ENCODE measurements around the gene AOPEP. TPM values are rescaled to one million over a fixed set of nuclear protein-coding genes. Genes with fewer than 3 reads are reported as not detected.
"Not testable (repeated sequence)": the region's sequence is repeated elsewhere in the genome, so short reads cannot be mapped to it uniquely, and the experiment has no call there.

AOPEP gene
- total and polyA plus RNA-seq, 3 donors from 2014 or later, result 31.4 to 95.0 (median 80.4) TPM

DNA sequence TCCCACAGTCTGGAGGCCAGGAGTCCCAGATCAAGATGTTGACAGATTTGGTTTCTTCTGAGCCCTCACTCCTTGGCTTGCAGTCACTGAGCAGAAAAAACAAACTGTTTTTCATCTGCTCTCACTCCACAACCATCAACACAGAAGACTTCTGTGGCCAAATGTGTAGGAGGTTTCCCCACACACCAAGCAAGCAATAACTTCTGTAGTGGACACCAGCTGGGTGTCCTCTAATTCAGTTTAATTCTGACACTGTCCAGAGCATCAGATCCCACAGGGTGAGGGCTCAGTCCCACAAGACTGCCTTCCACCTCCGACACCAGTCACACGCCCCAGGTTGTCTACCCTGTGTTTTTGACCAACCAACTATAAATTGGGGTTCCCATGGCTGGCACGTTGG lies 209.9 kb downstream of the AOPEP start:
- Histone ChIP-seq H3K4me3 (no peak overlapping the region), H3K27me3 (no peaks in the 10 kb centered on the region), H3K27ac (no peak overlapping the region), H3K9me3 (no peaks in the 10 kb centered on the region), H3K4me1 (peaks cover 3% of the 10 kb centered on the region), H3K36me3 (ENCODE audit: low read depth, missing control alignments) (no peaks in the 10 kb centered on the region)
- WGBS, 2 donors, result 89 to 96% methylated on average over 3 of the region's 3 CpGs
- TF ChIP-seq POLR2A (IDR thresholded peaks at IDR 0.05), result no peak
- TF ChIP-seq, protein P1, sequence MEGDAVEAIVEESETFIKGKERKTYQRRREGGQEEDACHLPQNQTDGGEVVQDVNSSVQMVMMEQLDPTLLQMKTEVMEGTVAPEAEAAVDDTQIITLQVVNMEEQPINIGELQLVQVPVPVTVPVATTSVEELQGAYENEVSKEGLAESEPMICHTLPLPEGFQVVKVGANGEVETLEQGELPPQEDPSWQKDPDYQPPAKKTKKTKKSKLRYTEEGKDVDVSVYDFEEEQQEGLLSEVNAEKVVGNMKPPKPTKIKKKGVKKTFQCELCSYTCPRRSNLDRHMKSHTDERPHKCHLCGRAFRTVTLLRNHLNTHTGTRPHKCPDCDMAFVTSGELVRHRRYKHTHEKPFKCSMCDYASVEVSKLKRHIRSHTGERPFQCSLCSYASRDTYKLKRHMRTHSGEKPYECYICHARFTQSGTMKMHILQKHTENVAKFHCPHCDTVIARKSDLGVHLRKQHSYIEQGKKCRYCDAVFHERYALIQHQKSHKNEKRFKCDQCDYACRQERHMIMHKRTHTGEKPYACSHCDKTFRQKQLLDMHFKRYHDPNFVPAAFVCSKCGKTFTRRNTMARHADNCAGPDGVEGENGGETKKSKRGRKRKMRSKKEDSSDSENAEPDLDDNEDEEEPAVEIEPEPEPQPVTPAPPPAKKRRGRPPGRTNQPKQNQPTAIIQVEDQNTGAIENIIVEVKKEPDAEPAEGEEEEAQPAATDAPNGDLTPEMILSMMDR (IDR thresholded peaks at IDR 0.05), result no peak
- intact Hi-C loops (cut with DNase I; ENCODE audit: low total_unique reads), result no loop called here
- DNase-seq, result no peak

DNA sequence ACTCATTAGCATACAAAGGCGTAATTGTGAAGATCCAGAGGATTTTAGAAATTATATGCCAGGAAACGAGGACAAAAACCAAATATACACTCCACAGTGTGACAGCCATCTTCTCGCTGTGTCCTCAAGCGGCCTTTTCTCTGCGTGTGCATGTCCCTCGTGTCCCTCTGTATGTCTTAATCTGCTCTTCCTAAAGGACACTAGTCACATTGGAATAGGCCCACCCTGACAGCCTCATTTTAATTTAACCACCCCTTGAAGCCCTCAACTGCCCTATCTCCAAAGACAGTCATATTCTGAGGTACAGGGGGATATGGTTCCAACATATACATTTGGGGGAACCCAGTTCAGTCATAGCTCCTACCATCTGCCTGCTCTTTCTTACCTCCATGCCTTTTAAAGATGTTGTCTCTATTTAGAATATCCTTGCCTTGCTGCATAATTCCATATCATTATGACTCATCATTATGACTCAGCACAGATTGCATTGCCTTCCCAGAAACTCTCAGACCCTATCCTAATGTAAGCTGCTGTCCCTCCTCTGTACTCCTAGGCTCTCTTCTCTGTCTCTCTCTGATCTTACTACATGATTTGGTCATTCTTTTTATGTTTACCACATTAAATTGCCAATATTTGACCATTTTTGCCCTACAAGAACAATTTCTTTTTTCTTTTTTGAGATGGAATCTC lies 210.9 kb downstream of the AOPEP start:
- WGBS, 2 donors, result 96 to 98% methylated on average over 6 of the region's 6 CpGs
- TF ChIP-seq, protein P1 (IDR thresholded peaks at IDR 0.05), result no peak
- TF ChIP-seq POLR2A (IDR thresholded peaks at IDR 0.05), result no peak
- Histone ChIP-seq H3K9me3 (no peaks in the 10 kb centered on the region), H3K27me3 (no peaks in the 10 kb centered on the region), H3K27ac (no peak overlapping the region), H3K4me1 (peaks cover 3% of the 10 kb centered on the region), H3K4me3 (no peak overlapping the region), H3K36me3 (ENCODE audit: low read depth, missing control alignments) (no peaks in the 10 kb centered on the region)
- DNase-seq, result no peak
- intact Hi-C loops (cut with DNase I; ENCODE audit: low total_unique reads), result no loop called here

GRCh38 chr9:94938384-94938783 lies 211.9 kb downstream of the AOPEP start:
- 94 to 95% methylated on average over 3 of the region's 3 CpGs for WGBS, 2 donors
- DNase-seq, result no peak
- TF ChIP-seq, protein P1 (IDR thresholded peaks at IDR 0.05), result no peak
- no peak for TF ChIP-seq POLR2A (IDR thresholded peaks at IDR 0.05)
- no peak overlapping the region for H3K4me3 ChIP-seq
- no peaks in the 10 kb centered on the region for H3K9me3 ChIP-seq
- H3K27ac ChIP-seq, result no peak overlapping the region
- intact Hi-C loops (cut with DNase I; ENCODE audit: low total_unique reads), result no loop called here
- peaks cover 3% of the 10 kb centered on the region for H3K4me1 ChIP-seq
- no peaks in the 10 kb centered on the region for H3K36me3 ChIP-seq (ENCODE audit: low read depth, missing control alignments)
- H3K27me3 ChIP-seq, result no peaks in the 10 kb centered on the region

DNA sequence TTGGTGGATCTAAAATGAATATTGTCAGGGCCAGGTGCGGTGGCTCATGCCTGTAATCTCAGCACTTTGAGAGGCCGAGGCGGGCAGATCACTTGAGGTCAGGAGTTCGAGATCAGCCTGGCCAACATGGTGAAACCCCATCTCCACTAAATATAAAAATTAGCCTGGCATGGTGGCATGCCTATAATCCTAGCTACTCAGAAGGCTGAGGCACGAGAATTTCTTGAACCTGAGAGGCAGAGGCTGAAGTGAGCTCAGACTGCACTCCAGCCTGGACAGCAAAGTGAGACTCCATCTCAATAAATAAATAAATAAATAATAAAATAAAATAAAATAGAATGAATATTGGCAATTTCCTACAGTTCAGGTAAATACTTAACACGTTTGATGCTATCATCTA lies 213.8 kb downstream of the AOPEP start:
- DNase-seq; H3K27ac ChIP-seq; H3K27me3 ChIP-seq; H3K4me1 ChIP-seq; intact Hi-C loops (cut with DNase I; ENCODE audit: low total_unique reads); H3K9me3 ChIP-seq; H3K36me3 ChIP-seq (ENCODE audit: low read depth, missing control alignments); H3K4me3 ChIP-seq: not testable (repeated sequence)
- WGBS, 2 donors, result 91 to 96% methylated on average over 6 of the region's 6 CpGs

GRCh38 chr9:94941211-94941875 lies 214.8 kb downstream of the AOPEP start:
- no peaks in the 10 kb centered on the region for H3K9me3 ChIP-seq
- no peak for TF ChIP-seq POLR2A (IDR thresholded peaks at IDR 0.05)
- TF ChIP-seq, protein P1 (IDR thresholded peaks at IDR 0.05), result no peak
- H3K27ac ChIP-seq, result no peak overlapping the region
- H3K27me3 ChIP-seq, result no peaks in the 10 kb centered on the region
- no peak overlapping the region for H3K4me3 ChIP-seq
- 72 to 88% methylated on average over 3 of the region's 3 CpGs for WGBS, 2 donors
- no peak for DNase-seq
- peaks cover 8% of the 10 kb centered on the region for H3K4me1 ChIP-seq
- intact Hi-C loops (cut with DNase I; ENCODE audit: low total_unique reads), result no loop called here
- H3K36me3 ChIP-seq (ENCODE audit: low read depth, missing control alignments), result no peaks in the 10 kb centered on the region

Data from testis (tissue), 3 donors.